Panc1 (cell line): ENCODE measurements around the gene ALKAL2.

ENCODE experiments used
- CTCF ChIP-seq: fragments of 450-650 bp; IDR thresholded peaks from 2 replicates; pipeline ENCODE4 v1.5.1; 2017; ENCODE audit warnings: mild to moderate bottlenecking
- POLR2AphosphoS5 ChIP-seq: IDR thresholded peaks from 2 replicates; pipeline ENCODE4 v1.6.1; 2012; ENCODE audit warnings: mild to moderate bottlenecking, low read depth, low read length, moderate library complexity
- REST ChIP-seq, 2 experiments: IDR thresholded peaks; 2 replicates each; pipeline ENCODE4 v1.6.1; 2011 to 2012; ENCODE audit warnings: low read depth in 2 of 2, control low read depth in 1 of 2, low read length in 1 of 2, mild to moderate bottlenecking in 1 of 2, moderate library complexity in 1 of 2; ENCODE audit not compliant: insufficient read depth in 1 of 2
- SIN3A ChIP-seq: IDR thresholded peaks from 2 replicates; pipeline ENCODE4 v1.6.1; 2012; ENCODE audit warnings: low read depth, mild to moderate bottlenecking, low read length, moderate library complexity, borderline replicate concordance; ENCODE audit not compliant: insufficient read depth

DNA sequence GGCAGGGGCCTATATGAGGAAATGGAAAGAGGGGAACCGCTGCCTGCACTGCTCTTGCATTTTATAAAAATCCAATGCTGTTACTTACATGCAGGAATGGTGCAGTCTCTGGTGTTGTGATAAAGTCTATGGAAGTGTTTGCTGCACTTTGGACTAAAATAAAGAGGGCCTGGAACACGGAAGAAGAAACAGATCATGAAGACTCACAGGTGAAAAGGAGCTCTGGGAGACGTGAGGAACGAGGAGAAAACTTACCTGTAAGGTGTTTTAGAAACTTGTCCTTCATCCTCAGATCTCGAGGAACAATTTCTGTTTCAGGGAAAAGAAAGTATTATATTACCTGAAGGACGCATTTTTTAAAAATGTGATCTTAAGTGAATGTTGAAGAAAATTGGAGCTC is 1.9 kb downstream of the ALKAL2 start:
- TF ChIP-seq CTCF = no peak
- no peak for TF ChIP-seq POLR2AphosphoS5
- no peak for TF ChIP-seq REST (IDR thresholded peaks at IDR 0.05; ENCODE audit: insufficient read depth in 1 of 2, low read depth in 2 of 2, low read length in 1 of 2)
- TF ChIP-seq SIN3A = no peak
